ENCODE results near the gene TMEM108.

- TF ChIP-seq, protein P1, sequence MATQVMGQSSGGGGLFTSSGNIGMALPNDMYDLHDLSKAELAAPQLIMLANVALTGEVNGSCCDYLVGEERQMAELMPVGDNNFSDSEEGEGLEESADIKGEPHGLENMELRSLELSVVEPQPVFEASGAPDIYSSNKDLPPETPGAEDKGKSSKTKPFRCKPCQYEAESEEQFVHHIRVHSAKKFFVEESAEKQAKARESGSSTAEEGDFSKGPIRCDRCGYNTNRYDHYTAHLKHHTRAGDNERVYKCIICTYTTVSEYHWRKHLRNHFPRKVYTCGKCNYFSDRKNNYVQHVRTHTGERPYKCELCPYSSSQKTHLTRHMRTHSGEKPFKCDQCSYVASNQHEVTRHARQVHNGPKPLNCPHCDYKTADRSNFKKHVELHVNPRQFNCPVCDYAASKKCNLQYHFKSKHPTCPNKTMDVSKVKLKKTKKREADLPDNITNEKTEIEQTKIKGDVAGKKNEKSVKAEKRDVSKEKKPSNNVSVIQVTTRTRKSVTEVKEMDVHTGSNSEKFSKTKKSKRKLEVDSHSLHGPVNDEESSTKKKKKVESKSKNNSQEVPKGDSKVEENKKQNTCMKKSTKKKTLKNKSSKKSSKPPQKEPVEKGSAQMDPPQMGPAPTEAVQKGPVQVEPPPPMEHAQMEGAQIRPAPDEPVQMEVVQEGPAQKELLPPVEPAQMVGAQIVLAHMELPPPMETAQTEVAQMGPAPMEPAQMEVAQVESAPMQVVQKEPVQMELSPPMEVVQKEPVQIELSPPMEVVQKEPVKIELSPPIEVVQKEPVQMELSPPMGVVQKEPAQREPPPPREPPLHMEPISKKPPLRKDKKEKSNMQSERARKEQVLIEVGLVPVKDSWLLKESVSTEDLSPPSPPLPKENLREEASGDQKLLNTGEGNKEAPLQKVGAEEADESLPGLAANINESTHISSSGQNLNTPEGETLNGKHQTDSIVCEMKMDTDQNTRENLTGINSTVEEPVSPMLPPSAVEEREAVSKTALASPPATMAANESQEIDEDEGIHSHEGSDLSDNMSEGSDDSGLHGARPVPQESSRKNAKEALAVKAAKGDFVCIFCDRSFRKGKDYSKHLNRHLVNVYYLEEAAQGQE (IDR thresholded peaks at IDR 0.05; ENCODE audit: low read depth), result no peak
- no peak for TF ChIP-seq POLR2A (IDR thresholded peaks at IDR 0.05; ENCODE audit: borderline replicate concordance, extremely low read depth, insufficient read depth, insufficient read length)
Measured at GRCh38 chr3:133138017-133138416, 99.8 kb downstream of the TMEM108 start.
